Fibroblast of lung (primary cell): ENCODE measurements around the gene MEG3. TPM values are rescaled to one million over a fixed set of nuclear protein-coding genes. Genes with fewer than 3 reads are reported as not detected.

ENCODE experiments used
- DNase-seq, 2 donors: peaks; one replicate each; pipeline versions ENCODE4 v3.0.0 to v3.0.0-alpha.2; 2010; ENCODE audit warnings: low read depth in 2 of 2
- H2AFZ ChIP-seq: 2 replicates; pipeline ENCODE4 v1.5.1; 2012; ENCODE audit warnings: low read length, control low read depth, inconsistent platforms
- H3K27ac ChIP-seq: 2 replicates; pipeline ENCODE4 v1.5.1; 2011; ENCODE audit warnings: low read length, control low read depth; ENCODE audit not compliant: insufficient read depth
- H3K27me3 ChIP-seq: 2 replicates; pipeline ENCODE4 v1.5.1; 2011; ENCODE audit warnings: mild to moderate bottlenecking, low read length; ENCODE audit not compliant: control insufficient read depth, insufficient read depth
- H3K36me3 ChIP-seq: 2 replicates; pipeline ENCODE4 v1.5.1; 2011; ENCODE audit warnings: low read length; ENCODE audit not compliant: control insufficient read depth, insufficient read depth
- H3K4me1 ChIP-seq: 2 replicates; pipeline ENCODE4 v1.5.1; 2011; ENCODE audit warnings: low read length; ENCODE audit not compliant: control insufficient read depth, insufficient read depth; ENCODE audit errors: extremely low read depth
- H3K4me2 ChIP-seq: 2 replicates; pipeline ENCODE4 v1.5.1; 2011; ENCODE audit warnings: low read length, control low read depth; ENCODE audit not compliant: insufficient read depth; ENCODE audit errors: extremely low read depth
- H3K4me3 ChIP-seq, 4 experiments: fragments of 200-600 bp in 1 of 4; sonication (generic) in 1 of 4; replicated peaks in 1 of 4; 2 replicates each; pipeline ENCODE4 v1.5.1; 2011 to 2016; ENCODE audit warnings: low read length in 4 of 4, low read depth in 3 of 4, mild to moderate bottlenecking in 3 of 4, control low read depth in 2 of 4, inconsistent platforms in 1 of 4, mixed read lengths in 1 of 4; ENCODE audit not compliant: insufficient read depth in 1 of 4; ENCODE audit errors: control extremely low read depth in 1 of 4
- H3K79me2 ChIP-seq: 2 replicates; pipeline ENCODE4 v1.5.1; 2012; ENCODE audit warnings: mild to moderate bottlenecking, low read length, inconsistent platforms; ENCODE audit not compliant: control insufficient read depth, insufficient read depth
- H3K9ac ChIP-seq: 2 replicates; pipeline ENCODE4 v1.5.1; 2011; ENCODE audit warnings: mild to moderate bottlenecking, low read length, control low read depth; ENCODE audit not compliant: insufficient read depth
- H3K9me3 ChIP-seq: 2 replicates; pipeline ENCODE4 v1.5.1; 2012; ENCODE audit warnings: low read depth, low read length; ENCODE audit not compliant: control insufficient read depth, insufficient read depth
- H4K20me1 ChIP-seq: 2 replicates; pipeline ENCODE4 v1.5.1; 2011; ENCODE audit warnings: low read length; ENCODE audit not compliant: control insufficient read depth, insufficient read depth; ENCODE audit errors: extremely low read depth
- CTCF ChIP-seq, 2 donors: IDR thresholded peaks in 1 of 2; conservative IDR thresholded peaks in 1 of 2; 1 replicate in 1 of 2; 2 replicates in 1 of 2; pipeline ENCODE4 v1.5.1; 2011 to 2012; ENCODE audit warnings: low read length in 2 of 2, control low read depth in 1 of 2, inconsistent platforms in 1 of 2, low read depth in 1 of 2, mild to moderate bottlenecking in 1 of 2
- EZH2 ChIP-seq: IDR thresholded peaks from 2 replicates; pipeline ENCODE4 v1.5.1; 2012; ENCODE audit warnings: low read length, control low read depth, mild to moderate bottlenecking; ENCODE audit errors: missing control alignments
- polyA plus RNA-seq, 2 donors: library from polyadenylated mRNA; depleted of rRNA in 1 of 2; stranded (reverse) in 1 of 2; unstranded in 1 of 2; fragments of >200 nt; gene quantifications; 2 replicates each; pipeline ENCODE4 v1.2.1, GENCODE V29; 2011 to 2012; ENCODE audit warnings: missing spikeins in 1 of 2
- total RNA-seq: library from RNA; depleted of rRNA; stranded (reverse); fragments of >200 nt; gene quantifications from 2 replicates; pipeline ENCODE4 v1.2.1, GENCODE V29; 2014

The MEG3 gene
- total and polyA plus RNA-seq, 2 donors (not counting 1 experiment from before 2014, with no cell fraction given): 104 to 182 TPM

- H3K27ac ChIP-seq: no peak overlapping the region
- no peaks in the 10 kb centered on the region for H3K9me3 ChIP-seq
- no peak for DNase-seq
- H3K4me1 ChIP-seq: no peaks in the 10 kb centered on the region
- no peak overlapping the region for H3K4me2 ChIP-seq
- H3K36me3 ChIP-seq: peaks cover 1% of the 10 kb centered on the region
- no peak overlapping the region for H3K4me3 ChIP-seq
- H2AFZ ChIP-seq: no peak overlapping the region
- H3K9ac ChIP-seq: no peak overlapping the region
- H3K27me3 ChIP-seq: no peaks in the 10 kb centered on the region
- peaks cover 23% of the 10 kb centered on the region for H3K79me2 ChIP-seq
- TF ChIP-seq CTCF (conservative IDR thresholded peaks at IDR 0.05 in 1 of 2, IDR thresholded peaks at IDR 0.05 in 1 of 2; ENCODE audit: low read depth in 1 of 2, low read length in 2 of 2) (peak in 1 of 2 donors; percentile 5), EZH2 (no peak)
- H4K20me1 ChIP-seq: no peaks in the 10 kb centered on the region
Observed at GRCh38 chr14:100855256-100855930, 29.5 kb downstream of the MEG3 start.

- Histone ChIP-seq H3K9ac (no peak overlapping the region), H2AFZ (no peak overlapping the region), H3K4me1 (no peaks in the 10 kb centered on the region), H3K27me3 (no peaks in the 10 kb centered on the region), H3K4me2 (no peak overlapping the region), H3K4me3 (no peak overlapping the region), H3K9me3 (no peaks in the 10 kb centered on the region), H4K20me1 (no peaks in the 10 kb centered on the region), H3K36me3 (peaks cover 1% of the 10 kb centered on the region), H3K79me2 (peaks cover 18% of the 10 kb centered on the region), H3K27ac (no peak overlapping the region)
- TF ChIP-seq EZH2 (no peak), CTCF (conservative IDR thresholded peaks at IDR 0.05 in 1 of 2, IDR thresholded peaks at IDR 0.05 in 1 of 2; ENCODE audit: low read depth in 1 of 2, low read length in 2 of 2) (no peak)
- DNase-seq: no peak
Observed at GRCh38 chr14:100856056-100856950, 30.4 kb downstream of the MEG3 start.

- Histone ChIP-seq H3K4me2 (no peak overlapping the region), H3K27me3 (no peaks in the 10 kb centered on the region), H3K79me2 (peaks cover 16% of the 10 kb centered on the region), H3K27ac (no peak overlapping the region), H4K20me1 (no peaks in the 10 kb centered on the region), H2AFZ (no peak overlapping the region), H3K4me3 (no peak overlapping the region), H3K9me3 (no peaks in the 10 kb centered on the region), H3K4me1 (no peaks in the 10 kb centered on the region), H3K9ac (no peak overlapping the region), H3K36me3 (no peaks in the 10 kb centered on the region)
- TF ChIP-seq EZH2: no peak
- no peak for TF ChIP-seq CTCF (conservative IDR thresholded peaks at IDR 0.05 in 1 of 2, IDR thresholded peaks at IDR 0.05 in 1 of 2; ENCODE audit: low read depth in 1 of 2, low read length in 2 of 2)
- DNase-seq: no peak
Observed at GRCh38 chr14:100857233-100857922, 31.5 kb downstream of the MEG3 start.
